Measurements from ENCODE around the gene ASB7. TPM values are rescaled to one million over a fixed set of nuclear protein-coding genes. Genes with fewer than 3 reads are reported as not detected.
A peak's percentile ranks its signal among the peaks of the same experiment; 100 is the strongest.

The ASB7 gene
- total RNA-seq, 2 donors from 2014 or later = 16.2 to 17.8 TPM

DNA sequence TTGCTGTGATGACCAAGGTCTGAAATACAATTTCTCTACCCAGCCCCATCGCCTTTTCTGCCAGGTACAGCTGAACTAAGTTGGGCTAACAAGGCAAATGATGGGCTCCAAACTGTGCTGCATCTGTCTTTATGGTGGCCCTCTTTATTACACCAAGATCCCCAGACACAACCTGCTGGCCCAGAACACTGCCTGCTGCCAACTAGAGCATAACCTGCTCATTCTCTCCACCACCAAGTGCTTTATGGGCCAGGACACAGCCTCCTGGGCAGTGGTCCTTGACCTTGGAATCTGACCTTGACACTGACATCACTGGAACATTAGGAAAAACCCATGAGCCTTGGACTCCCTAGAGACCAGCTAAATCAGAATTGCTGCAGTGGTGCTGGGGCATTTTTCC lies 3.7 kb upstream of the ASB7 start:
- intact Hi-C loops (cut with DNase I) = no loop called here
- TF ChIP-seq, protein P1, sequence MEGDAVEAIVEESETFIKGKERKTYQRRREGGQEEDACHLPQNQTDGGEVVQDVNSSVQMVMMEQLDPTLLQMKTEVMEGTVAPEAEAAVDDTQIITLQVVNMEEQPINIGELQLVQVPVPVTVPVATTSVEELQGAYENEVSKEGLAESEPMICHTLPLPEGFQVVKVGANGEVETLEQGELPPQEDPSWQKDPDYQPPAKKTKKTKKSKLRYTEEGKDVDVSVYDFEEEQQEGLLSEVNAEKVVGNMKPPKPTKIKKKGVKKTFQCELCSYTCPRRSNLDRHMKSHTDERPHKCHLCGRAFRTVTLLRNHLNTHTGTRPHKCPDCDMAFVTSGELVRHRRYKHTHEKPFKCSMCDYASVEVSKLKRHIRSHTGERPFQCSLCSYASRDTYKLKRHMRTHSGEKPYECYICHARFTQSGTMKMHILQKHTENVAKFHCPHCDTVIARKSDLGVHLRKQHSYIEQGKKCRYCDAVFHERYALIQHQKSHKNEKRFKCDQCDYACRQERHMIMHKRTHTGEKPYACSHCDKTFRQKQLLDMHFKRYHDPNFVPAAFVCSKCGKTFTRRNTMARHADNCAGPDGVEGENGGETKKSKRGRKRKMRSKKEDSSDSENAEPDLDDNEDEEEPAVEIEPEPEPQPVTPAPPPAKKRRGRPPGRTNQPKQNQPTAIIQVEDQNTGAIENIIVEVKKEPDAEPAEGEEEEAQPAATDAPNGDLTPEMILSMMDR (IDR thresholded peaks at IDR 0.05) = no peak

DNA sequence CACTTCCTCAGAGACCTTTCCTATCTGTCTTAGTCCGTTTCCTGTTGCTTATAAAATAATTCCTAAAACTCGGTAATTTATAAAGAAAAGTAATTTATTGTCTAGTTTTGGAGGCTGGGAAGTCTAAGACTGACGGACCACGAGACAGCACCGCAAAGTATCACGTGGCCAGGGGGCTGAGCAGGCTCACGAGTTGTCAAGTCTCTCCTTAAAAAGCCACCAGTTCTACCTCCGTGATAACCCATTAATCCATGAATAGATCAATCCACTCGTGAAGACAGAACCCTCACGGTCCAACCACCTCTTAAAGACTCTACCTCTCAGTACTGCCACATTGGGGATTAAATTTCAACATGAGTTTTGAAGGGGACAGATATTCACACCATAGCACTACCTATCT lies 1.2 kb upstream of the ASB7 start:
- TF ChIP-seq, protein P1 (IDR thresholded peaks at IDR 0.05) = no peak
- intact Hi-C loops (cut with DNase I) = no loop called here
- H3K27ac ChIP-seq = no peak overlapping the region
- H3K36me3 ChIP-seq = no peaks in the 10 kb centered on the region
- H3K27me3 ChIP-seq = no peaks in the 10 kb centered on the region
- peak overlapping the region; percentile 92 for H3K4me3 ChIP-seq
- DNase-seq = no peak
- peak overlapping the region; percentile 71 to 93 for H3K9ac ChIP-seq (ENCODE audit: low read depth in 2 of 2, low read length in 2 of 2)
- H3K4me1 ChIP-seq = peaks cover 15% of the 10 kb centered on the region
- H3K9me3 ChIP-seq = no peaks in the 10 kb centered on the region

More for the DNA sequence above, 3.7 kb upstream of the ASB7 start:
- H3K27me3 ChIP-seq = no peaks in the 10 kb centered on the region
- peaks cover 11% of the 10 kb centered on the region for H3K4me1 ChIP-seq
- no peaks in the 10 kb centered on the region for H3K36me3 ChIP-seq
- no peak overlapping the region for H3K4me3 ChIP-seq
- no peaks in the 10 kb centered on the region for H3K9me3 ChIP-seq
- H3K9ac ChIP-seq (ENCODE audit: low read depth in 2 of 2, low read length in 2 of 2) = no peak overlapping the region
- no peak overlapping the region for H3K27ac ChIP-seq
- no peak for DNase-seq

DNA sequence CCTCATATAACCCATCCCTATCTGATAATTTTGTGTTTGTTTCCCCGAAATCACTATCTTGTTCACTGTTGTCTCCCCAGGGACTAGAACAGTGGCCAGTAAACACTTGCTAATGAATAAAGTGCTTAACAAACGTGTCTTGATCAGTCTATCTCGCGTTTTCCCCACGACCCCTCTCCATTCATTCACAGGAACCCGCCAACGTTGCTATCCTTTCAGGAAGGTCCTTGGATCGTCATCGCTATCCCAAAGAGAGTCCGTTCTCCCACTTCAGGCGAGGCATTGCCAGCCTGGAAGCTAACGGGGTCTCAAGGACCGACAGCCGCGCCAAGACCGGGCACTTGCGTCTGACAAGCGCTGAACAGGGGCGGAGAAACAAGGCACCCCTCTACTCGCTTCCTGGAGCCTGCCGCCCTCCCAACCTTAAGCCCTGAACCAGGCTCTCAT lies 749 bp upstream of the ASB7 start:
- peak overlapping the region; percentile 92 for H3K4me3 ChIP-seq
- intact Hi-C loops (cut with DNase I) = no loop called here
- H3K9ac ChIP-seq (ENCODE audit: low read depth in 2 of 2, low read length in 2 of 2) = peak overlapping the region; percentile 71 to 93
- H3K36me3 ChIP-seq = no peaks in the 10 kb centered on the region
- TF ChIP-seq, protein P1 (IDR thresholded peaks at IDR 0.05) = no peak
- no peak for DNase-seq
- peaks cover 15% of the 10 kb centered on the region for H3K4me1 ChIP-seq
- H3K27ac ChIP-seq = peak overlapping the region; percentile 74
- H3K27me3 ChIP-seq = no peaks in the 10 kb centered on the region
- no peaks in the 10 kb centered on the region for H3K9me3 ChIP-seq

DNA sequence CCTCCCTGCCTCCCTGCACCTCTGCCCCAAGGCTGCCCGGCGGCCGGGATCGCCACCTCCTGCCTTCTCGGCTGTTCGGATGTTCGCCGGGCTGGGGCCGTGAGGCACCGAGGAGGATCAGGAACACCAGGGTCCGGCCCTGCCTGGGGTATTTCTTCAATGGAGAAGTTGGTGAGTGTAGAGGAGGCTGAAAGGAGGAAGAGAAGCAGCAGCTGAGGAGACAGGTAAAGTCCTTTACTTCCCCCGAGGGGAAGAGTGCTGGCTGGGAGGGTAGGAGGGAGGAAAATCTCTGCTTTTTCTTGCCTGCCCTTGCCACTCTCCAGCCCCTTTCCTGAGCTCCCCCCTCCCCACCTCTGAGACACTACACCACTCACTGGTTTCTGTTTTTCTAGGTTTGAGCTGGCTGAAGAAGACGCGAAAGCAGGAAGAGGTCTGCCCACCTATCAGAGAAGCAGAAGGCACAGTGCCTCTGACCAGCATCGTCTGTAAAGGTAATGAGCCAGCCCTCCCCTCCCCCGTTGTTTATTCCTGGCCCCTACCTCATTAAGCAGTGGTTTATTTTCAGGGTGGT lies 519 bp downstream of the ASB7 start:
- H3K4me3 ChIP-seq = peak overlapping the region; percentile 98
- DNase-seq = peak; percentile 42
- TF ChIP-seq, protein P1 (IDR thresholded peaks at IDR 0.05) = no peak
- H3K36me3 ChIP-seq = no peaks in the 10 kb centered on the region
- peak overlapping the region; percentile 91 to 93 for H3K9ac ChIP-seq (ENCODE audit: low read depth in 2 of 2, low read length in 2 of 2)
- H3K27me3 ChIP-seq = no peaks in the 10 kb centered on the region
- peak overlapping the region; percentile 85 for H3K27ac ChIP-seq
- intact Hi-C loops (cut with DNase I) = no loop called here
- no peaks in the 10 kb centered on the region for H3K9me3 ChIP-seq
- H3K4me1 ChIP-seq = peaks cover 15% of the 10 kb centered on the region

DNA sequence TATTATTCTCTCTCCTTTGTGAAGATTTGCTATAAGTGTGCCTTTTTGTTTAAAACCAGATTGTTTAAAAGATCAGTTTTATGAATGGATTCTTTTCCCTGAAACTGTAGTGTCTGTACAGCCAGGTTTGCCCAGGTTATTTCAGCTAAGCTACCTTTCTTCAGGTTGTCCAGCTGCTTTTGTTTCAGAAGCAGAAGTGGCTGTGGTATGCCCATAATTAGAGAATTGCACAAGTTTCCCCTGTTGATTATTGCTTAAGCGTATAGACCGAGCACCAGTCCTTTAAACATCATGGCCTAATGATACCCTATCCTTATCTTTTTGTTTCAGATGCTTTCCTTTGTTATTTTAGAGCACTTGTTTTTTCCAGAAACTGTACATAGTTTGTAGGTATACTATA lies 10.2 kb downstream of the ASB7 start:
- Histone ChIP-seq H3K27me3 (no peaks in the 10 kb centered on the region), H3K36me3 (no peaks in the 10 kb centered on the region), H3K4me3 (no peak overlapping the region), H3K4me1 (peaks cover 6% of the 10 kb centered on the region), H3K9me3 (no peaks in the 10 kb centered on the region), H3K27ac (no peak overlapping the region), H3K9ac (ENCODE audit: low read depth in 2 of 2, low read length in 2 of 2) (no peak overlapping the region)
- no peak for DNase-seq
- TF ChIP-seq, protein P1 (IDR thresholded peaks at IDR 0.05) = no peak
- intact Hi-C loops (cut with DNase I) = no loop called here

Measured in colonic mucosa (tissue), 4 donors.